GM12878 (cell line): ENCODE data around the gene CDYL.

Source experiments
- JUND ChIP-seq: IDR thresholded peaks from 2 replicates; pipeline ENCODE4 v1.6.1; 2012; ENCODE audit warnings: low read depth, mild to moderate bottlenecking, low read length, improper control_type of control experiment, moderate library complexity
- TF ChIP-seq, protein P1 (sequence below): IDR thresholded peaks from 2 replicates; pipeline ENCODE4 v1.6.1; 2011; ENCODE audit warnings: mild to moderate bottlenecking, low read depth, low read length, moderate library complexity; ENCODE audit not compliant: insufficient replicate concordance

DNA sequence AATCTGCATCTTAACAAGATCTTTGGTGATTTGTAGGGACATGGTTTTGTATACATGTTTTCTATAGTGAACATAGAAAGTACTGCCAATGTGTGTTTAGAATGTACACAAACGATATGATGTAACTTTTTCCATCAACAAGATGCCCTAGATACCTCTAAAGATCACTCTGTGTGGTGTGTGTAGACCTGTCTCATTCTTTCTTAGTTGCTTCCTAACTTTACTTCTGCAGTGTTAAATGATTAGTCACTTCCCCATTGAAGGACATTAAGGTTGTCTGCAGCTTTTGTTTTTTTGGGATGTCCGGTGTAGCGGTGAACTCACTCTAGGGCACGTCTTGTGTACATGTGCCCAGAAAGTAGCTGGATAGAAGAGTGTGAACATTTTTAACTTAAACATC is 35.9 kb downstream of the CDYL start:
- TF ChIP-seq JUND, result no peak
- TF ChIP-seq, protein P1, sequence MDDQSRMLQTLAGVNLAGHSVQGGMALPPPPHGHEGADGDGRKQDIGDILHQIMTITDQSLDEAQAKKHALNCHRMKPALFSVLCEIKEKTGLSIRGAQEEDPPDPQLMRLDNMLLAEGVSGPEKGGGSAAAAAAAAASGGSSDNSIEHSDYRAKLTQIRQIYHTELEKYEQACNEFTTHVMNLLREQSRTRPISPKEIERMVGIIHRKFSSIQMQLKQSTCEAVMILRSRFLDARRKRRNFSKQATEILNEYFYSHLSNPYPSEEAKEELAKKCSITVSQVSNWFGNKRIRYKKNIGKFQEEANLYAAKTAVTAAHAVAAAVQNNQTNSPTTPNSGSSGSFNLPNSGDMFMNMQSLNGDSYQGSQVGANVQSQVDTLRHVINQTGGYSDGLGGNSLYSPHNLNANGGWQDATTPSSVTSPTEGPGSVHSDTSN, result no peak
